Spleen (tissue), 7 donors: ENCODE results near the gene SCRN1.

ENCODE experiments used
- CTCF ChIP-seq, 11 experiments: fragments of 200-600 bp in 7 of 11; fragments of 450-650 bp in 4 of 11; sonication (generic) in 4 of 11; IDR thresholded peaks in 8 of 11; conservative IDR thresholded peaks in 3 of 11; 1 replicate in 7 of 11; 2 replicates in 4 of 11; pipeline versions ENCODE4 v1.4.0 to v1.8.0; 2016 to 2021; ENCODE audit warnings: antibody characterized with exemption in 11 of 11, inconsistent platforms in 4 of 11, mild to moderate bottlenecking in 1 of 11
- POLR2A ChIP-seq, 3 donors: fragments of 450-650 bp; IDR thresholded peaks; one replicate each; pipeline ENCODE4 v1.5.1; 2017; ENCODE audit warnings: antibody characterized with exemption in 3 of 3, mild to moderate bottlenecking in 1 of 3
- POLR2AphosphoS5 ChIP-seq, 3 donors: sonication (generic); formaldehyde crosslinking; IDR thresholded peaks; one replicate each; pipeline ENCODE4 v1.5.1; 2017; ENCODE audit warnings: antibody characterized with exemption in 3 of 3
- donor health status: DM: no; HTN: no; CAD: no; lungs with moderate emphysema.
- donor health status: DM: no; HTN: no; CAD: no.
- donor health status: DM: no; HTN: no; CAD: no.

GRCh38 chr7:29894256-29894655 is 95.3 kb downstream of the SCRN1 start:
- TF ChIP-seq CTCF (IDR thresholded peaks at IDR 0.05 in 8 of 11, conservative IDR thresholded peaks at IDR 0.05 in 3 of 11), result no peak
- TF ChIP-seq POLR2A (IDR thresholded peaks at IDR 0.05), result no peak
- no peak for TF ChIP-seq POLR2AphosphoS5 (IDR thresholded peaks at IDR 0.05)
